IMR-90 (cell line): ENCODE measurements around the gene LBP. TPM values are rescaled to one million over a fixed set of nuclear protein-coding genes. Genes with fewer than 3 reads are reported as not detected.

Experiments used
- ATAC-seq: fragments of 200-7000 bp; cut with Tn5 transposase; 2 replicates; pipeline ENCODE4 v1.9.1; 2020; ENCODE audit warnings: low read depth, mild to moderate bottlenecking, moderate library complexity
- BruUV-seq: library from RNA; stranded (reverse); fragments of 400-500 nt; replicated peaks from 2 replicates; lab custom pipeline; 2021; lab: Mats Ljungman, UMichigan
- CTCF ChIA-PET: fragments of 300-600 bp; formaldehyde crosslinking; extraction: SDS; loops from one replicate; lab custom pipeline; 2021; ENCODE audit warnings: antibody characterized with exemption; lab: Yijun Ruan, JAX
- POLR2A ChIA-PET: fragments of 300-600 bp; sonication (Branson Sonifier 250); formaldehyde crosslinking; loops from one replicate; lab custom pipeline; 2022; ENCODE audit warnings: antibody characterized with exemption; ENCODE audit not compliant: unreplicated experiment; lab: Charles Lee
- DNase-seq: peaks from one replicate; pipeline ENCODE4 v3.0.0; 2013
- H2AFZ ChIP-seq: replicated peaks from 2 replicates; pipeline ENCODE3; 2013; ENCODE audit warnings: low read length, mild to moderate bottlenecking; ENCODE audit not compliant: poor library complexity
- H2AK5ac ChIP-seq: 2 replicates; pipeline ENCODE4 v1.6.1; 2013; ENCODE audit warnings: low read depth, low read length, inconsistent platforms
- H2AK9ac ChIP-seq: replicated peaks from 2 replicates; pipeline ENCODE3; 2013; ENCODE audit warnings: mild to moderate bottlenecking, low read depth, low read length, moderate library complexity; ENCODE audit not compliant: poor library complexity
- H2BK120ac ChIP-seq: 2 replicates; pipeline ENCODE4 v1.6.1; 2013; ENCODE audit warnings: low read depth, low read length, inconsistent platforms
- H2BK15ac ChIP-seq: 3 replicates; pipeline ENCODE4 v1.6.1; 2013; ENCODE audit warnings: low read depth, low read length, inconsistent platforms
- H2BK20ac ChIP-seq: 2 replicates; pipeline ENCODE4 v1.6.1; 2013; ENCODE audit warnings: low read depth, mild to moderate bottlenecking, inconsistent platforms, low read length, moderate library complexity
- H2BK5ac ChIP-seq: 2 replicates; pipeline ENCODE4 v1.6.1; 2013; ENCODE audit warnings: mild to moderate bottlenecking, low read depth, low read length, inconsistent platforms; ENCODE audit not compliant: poor library complexity, severe bottlenecking
- H3K14ac ChIP-seq: replicated peaks from 2 replicates; pipeline ENCODE4 v1.6.1; 2013; ENCODE audit warnings: low read depth, low read length, inconsistent platforms
- H3K18ac ChIP-seq: 2 replicates; pipeline ENCODE4 v1.6.1; 2013; ENCODE audit warnings: low read depth, low read length, control low read depth
- H3K23ac ChIP-seq: 2 replicates; pipeline ENCODE4 v1.6.1; 2013; ENCODE audit warnings: low read depth, low read length, inconsistent platforms
- H3K27ac ChIP-seq: 2 replicates; pipeline ENCODE4 v1.5.1; 2013; ENCODE audit warnings: mild to moderate bottlenecking, control low read depth, low read length; ENCODE audit not compliant: insufficient read depth
- H3K27me3 ChIP-seq: 2 replicates; pipeline ENCODE4 v1.6.1; 2013; ENCODE audit warnings: low read length; ENCODE audit not compliant: control insufficient read depth, insufficient read depth
- H3K36me3 ChIP-seq: 2 replicates; pipeline ENCODE4 v1.6.1; 2013; ENCODE audit warnings: low read length, mixed read lengths; ENCODE audit not compliant: control insufficient read depth, insufficient read depth
- H3K4ac ChIP-seq: 2 replicates; pipeline ENCODE4 v1.6.1; 2013; ENCODE audit warnings: low read depth, low read length, inconsistent platforms
- H3K4me1 ChIP-seq: 2 replicates; pipeline ENCODE4 v1.6.1; 2013; ENCODE audit warnings: low read length, mixed read lengths; ENCODE audit not compliant: control insufficient read depth, insufficient read depth
- H3K4me2 ChIP-seq: 2 replicates; pipeline ENCODE4 v1.6.1; 2013; ENCODE audit warnings: low read depth, mild to moderate bottlenecking, control low read depth, low read length, moderate library complexity
- H3K4me3 ChIP-seq: 2 replicates; pipeline ENCODE4 v1.5.1; 2013; ENCODE audit warnings: low read depth, mild to moderate bottlenecking, control low read depth, low read length, moderate library complexity; ENCODE audit not compliant: insufficient read depth
- H3K56ac ChIP-seq: 2 replicates; pipeline ENCODE4 v1.6.1; 2013; ENCODE audit warnings: low read length, inconsistent platforms; ENCODE audit not compliant: insufficient read depth; ENCODE audit errors: extremely low read depth
- H3K79me1 ChIP-seq, 2 experiments: 2 replicates each; pipeline ENCODE4 v1.6.1; 2013; ENCODE audit warnings: low read length in 2 of 2, inconsistent platforms in 1 of 2, low read depth in 1 of 2
- H3K9ac ChIP-seq: 2 replicates; pipeline ENCODE4 v1.6.1; 2013; ENCODE audit warnings: low read depth, low read length, control low read depth
- H3K9me1 ChIP-seq: 2 replicates; pipeline ENCODE4 v1.6.1; 2013; ENCODE audit warnings: low read length, inconsistent platforms; ENCODE audit not compliant: insufficient read depth
- H3K9me3 ChIP-seq: 2 replicates; pipeline ENCODE4 v1.6.1; 2013; ENCODE audit warnings: low read length; ENCODE audit not compliant: control insufficient read depth, insufficient read depth
- H4K20me1 ChIP-seq: 2 replicates; pipeline ENCODE4 v1.6.1; 2013; ENCODE audit warnings: low read length, inconsistent platforms; ENCODE audit not compliant: insufficient read depth
- H4K5ac ChIP-seq: 2 replicates; pipeline ENCODE4 v1.6.1; 2013; ENCODE audit warnings: mild to moderate bottlenecking, low read depth, low read length, control low read depth
- H4K8ac ChIP-seq, 2 experiments: 2 replicates each; pipeline ENCODE4 v1.6.1; 2013; ENCODE audit warnings: low read depth in 2 of 2, low read length in 2 of 2, control low read depth in 1 of 2, inconsistent platforms in 1 of 2
- H4K91ac ChIP-seq: 2 replicates; pipeline ENCODE4 v1.6.1; 2013; ENCODE audit warnings: low read depth, low read length, inconsistent platforms; ENCODE audit not compliant: insufficient read depth
- CEBPB ChIP-seq: IDR thresholded peaks from 2 replicates; pipeline ENCODE4 v1.6.1; 2012; ENCODE audit warnings: low read depth, low read length, improper control_type of control experiment
- RCOR1 ChIP-seq: IDR thresholded peaks from 2 replicates; pipeline ENCODE4 v1.6.1; 2012; ENCODE audit warnings: mild to moderate bottlenecking, low read length, improper control_type of control experiment; ENCODE audit not compliant: insufficient replicate concordance
- WGBS, 2 experiments: methylation state at CpG; one replicate each; pipeline versions ENCODE4 v1.1.5 to v1.1.7; 2013; ENCODE audit warnings: missing lambda C conversion rate in 2 of 2; ENCODE audit not compliant: insufficient read length in 1 of 2; ENCODE audit errors: extremely low coverage in 2 of 2; 5-methylcytosine and 5-hydroxymethylcytosine counted together
- dilution Hi-C: fragments of 300-500 bp; cut with HindIII; formaldehyde crosslinking; loops from one replicate; pipeline ENCODE4 v1.14.3; 2018; ENCODE audit warnings: low sequenced_read_pairs; ENCODE audit not compliant: unreplicated experiment
- in situ Hi-C: fragments of 300-500 bp; cut with MboI; formaldehyde crosslinking; loops from 3 replicates; pipeline ENCODE4 v1.14.3; 2019; ENCODE audit warnings: low sequenced_read_pairs, inconsistent platforms, mixed read lengths
- intact Hi-C: fragments of 100-400 bp; cut with micrococcal nuclease; formaldehyde crosslinking; loops from 2 replicates; pipeline ENCODE4 v1.10.0; 2022
- polyA plus RNA-seq, 3 experiments: library from polyadenylated mRNA; depleted of rRNA; stranded (reverse); fragments of >200 nt; gene quantifications; 2 replicates each; pipeline ENCODE4 v1.2.3, GENCODE V29; 2012; ENCODE audit warnings: low replicate concordance in 1 of 3
- total RNA-seq: library from RNA; depleted of rRNA; stranded (reverse); fragments of >200 nt; gene quantifications from 2 replicates; pipeline ENCODE4 v1.2.3, GENCODE V29; 2012

The LBP gene
- total and polyA plus RNA-seq, 2 of the 4 experiments (the other 2 are of a cell fraction): not detected

GRCh38 chr20:38324159-38324558 lies 22.1 kb upstream of the LBP start:
- H3K9me1 ChIP-seq: no peaks in the 10 kb centered on the region
- no peak overlapping the region for H4K8ac ChIP-seq
- no peak overlapping the region for H2BK5ac ChIP-seq
- H3K4me2 ChIP-seq: no peak overlapping the region
- no peaks in the 10 kb centered on the region for H3K79me1 ChIP-seq
- H3K27me3 ChIP-seq: peaks cover 40% of the 10 kb centered on the region
- no peak overlapping the region for H3K27ac ChIP-seq
- H2AFZ ChIP-seq: no peak overlapping the region
- whole genome bisulfite sequencing, 2 experiments: 96% methylated on average over 2 of the region's 3 CpGs; no CpG with 5 or more reads in 1 of the 2 experiments
- dilution Hi-C loops (no loop called here), in situ Hi-C loops (no loop called here), intact Hi-C loops (loop anchor here (10.0 kb wide), 1 partner anchor 419 kb away; the partner anchor contains the start of gene VSTM2L)
- no peaks in the 10 kb centered on the region for H3K36me3 ChIP-seq
- ATAC-seq: no peak
- H2AK5ac ChIP-seq: no peak overlapping the region
- H3K4me1 ChIP-seq: no peaks in the 10 kb centered on the region
- DNase-seq: no peak
- H3K4me3 ChIP-seq: no peak overlapping the region
- BruUV-seq: no TSS peak
- ChIA-PET CTCF (interaction anchor here (0.6 to 0.9 kb wide), 2 partner anchors 84 to 95 kb away, joined by 3 read pairs; no protein-coding TSS in a partner anchor), POLR2A (no interaction called here)
- H4K20me1 ChIP-seq: no peaks in the 10 kb centered on the region
- H4K5ac ChIP-seq: no peak overlapping the region
- peaks cover 3% of the 10 kb centered on the region; the same call in 1 of the 2 replicates for H3K9me3 ChIP-seq
- no peak overlapping the region for H3K56ac ChIP-seq
- no peak overlapping the region for H2BK15ac ChIP-seq
- H3K23ac ChIP-seq: no peak overlapping the region; the same call in 1 of the 2 replicates
- no peak overlapping the region for H2BK20ac ChIP-seq
- H3K14ac ChIP-seq: no peak overlapping the region
- no peak overlapping the region for H2AK9ac ChIP-seq
- no peak overlapping the region for H4K91ac ChIP-seq
- H3K4ac ChIP-seq: no peak overlapping the region
- no peak overlapping the region for H3K18ac ChIP-seq
- no peak for TF ChIP-seq RCOR1
- TF ChIP-seq CEBPB: no peak
- H3K9ac ChIP-seq: no peak overlapping the region
- H2BK120ac ChIP-seq: no peak overlapping the region
